HEK293T (cell line): ENCODE data around the gene GALNT5.
A peak's percentile ranks its signal among the peaks of the same experiment; 100 is the strongest.

Experiments used
- CTCF ChIA-PET: fragments of 350-600 bp; formaldehyde crosslinking; extraction: SDS; loops from one replicate; lab custom pipeline; 2021; ENCODE audit warnings: antibody characterized with exemption, inconsistent platforms; lab: Yijun Ruan, JAX
- POLR2A ChIA-PET: fragments of 350-600 bp; formaldehyde crosslinking; extraction: SDS; loops from one replicate; lab custom pipeline; 2020; ENCODE audit warnings: antibody characterized with exemption, inconsistent platforms; lab: Yijun Ruan, JAX
- DNase-seq: peaks from one replicate; pipeline ENCODE4 v3.0.0; 2012; ENCODE audit warnings: mixed read lengths; ENCODE audit errors: extremely low spot score
- ARNT ChIP-seq: fragments of 450-650 bp; IDR thresholded peaks from 2 replicates; pipeline ENCODE4 v1.6.1; 2017; ENCODE audit warnings: mild to moderate bottlenecking
- BHLHE40 ChIP-seq: fragments of 450-650 bp; IDR thresholded peaks from 2 replicates; pipeline ENCODE4 v1.6.1; 2016; ENCODE audit warnings: mild to moderate bottlenecking, moderate library complexity, borderline replicate concordance
- CTBP1 ChIP-seq: fragments of 450-650 bp; IDR thresholded peaks from 2 replicates; pipeline ENCODE4 v1.6.1; 2016; ENCODE audit warnings: borderline replicate concordance
- ELF4 ChIP-seq: fragments of 450-650 bp; IDR thresholded peaks from 2 replicates; pipeline ENCODE4 v1.6.1; 2017; ENCODE audit warnings: antibody characterized with exemption
- FOXA1 ChIP-seq: fragments of 450-650 bp; IDR thresholded peaks from 2 replicates; pipeline ENCODE4 v1.6.1; 2016; ENCODE audit warnings: mild to moderate bottlenecking
- FOXK2 ChIP-seq: fragments of 450-650 bp; IDR thresholded peaks from 2 replicates; pipeline ENCODE4 v1.6.1; 2016; ENCODE audit warnings: mild to moderate bottlenecking
- FOXM1 ChIP-seq: fragments of 450-650 bp; IDR thresholded peaks from 2 replicates; pipeline ENCODE4 v1.6.1; 2017; ENCODE audit warnings: mild to moderate bottlenecking, borderline replicate concordance
- HDGF ChIP-seq: fragments of 450-650 bp; IDR thresholded peaks from 2 replicates; pipeline ENCODE4 v1.6.1; 2017; ENCODE audit warnings: antibody characterized with exemption, borderline replicate concordance
- L3MBTL2 ChIP-seq: fragments of 450-650 bp; conservative IDR thresholded peaks from 2 replicates; pipeline ENCODE4 v1.6.1; 2016; ENCODE audit warnings: mild to moderate bottlenecking
- LEF1 ChIP-seq: fragments of 450-650 bp; IDR thresholded peaks from 2 replicates; pipeline ENCODE4 v1.6.1; 2017; ENCODE audit warnings: mild to moderate bottlenecking, borderline replicate concordance
- NFRKB ChIP-seq: fragments of 450-650 bp; IDR thresholded peaks from 2 replicates; pipeline ENCODE4 v1.6.1; 2016; ENCODE audit warnings: mild to moderate bottlenecking, moderate library complexity
- PKNOX1 ChIP-seq: fragments of 450-650 bp; IDR thresholded peaks from 2 replicates; pipeline ENCODE4 v1.6.1; 2016
- SP1 ChIP-seq: fragments of 450-650 bp; IDR thresholded peaks from 2 replicates; pipeline ENCODE4 v1.6.1; 2017
- SUZ12 ChIP-seq: fragments of 450-650 bp; IDR thresholded peaks from 2 replicates; pipeline ENCODE4 v1.6.1; 2016; ENCODE audit warnings: mild to moderate bottlenecking
- TARDBP ChIP-seq: fragments of 450-650 bp; IDR thresholded peaks from 2 replicates; pipeline ENCODE4 v1.6.1; 2016
- ZNF384 ChIP-seq: fragments of 450-650 bp; IDR thresholded peaks from 2 replicates; pipeline ENCODE4 v1.6.1; 2016

GALNT5 gene

DNA sequence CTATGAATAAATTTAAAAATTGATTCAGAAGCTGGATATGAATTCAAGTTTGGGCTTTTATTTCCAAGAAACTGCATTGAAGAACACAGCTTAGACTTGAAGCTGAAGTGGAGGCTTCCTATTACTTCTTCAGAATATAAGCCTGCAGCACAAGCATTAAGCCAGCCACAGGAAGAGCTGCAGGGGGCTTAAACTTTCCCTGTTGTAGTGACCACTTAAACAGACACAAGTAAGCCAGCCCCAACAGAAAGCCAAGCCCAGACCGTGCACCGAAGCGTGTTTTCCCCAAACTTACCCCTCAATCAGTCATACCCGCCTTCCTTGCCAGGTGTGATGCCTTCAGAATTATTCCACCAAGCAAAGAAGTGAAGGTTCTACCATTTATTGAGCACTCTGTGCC, 39.5 kb downstream of the GALNT5 start:
- no peak for TF ChIP-seq L3MBTL2
- TF ChIP-seq ARNT, result no peak
- TF ChIP-seq PKNOX1, result no peak
- TF ChIP-seq BHLHE40, result no peak
- TF ChIP-seq FOXK2, result no peak
- no peak for TF ChIP-seq SP1
- TF ChIP-seq TARDBP, result no peak
- TF ChIP-seq NFRKB, result no peak
- TF ChIP-seq LEF1, result no peak
- CTCF ChIA-PET, result no interaction called here
- POLR2A ChIA-PET, result no interaction called here
- DNase-seq, result no peak

- TF ChIP-seq L3MBTL2 (no peak), ELF4 (no peak), ZNF384 (no peak), PKNOX1 (no peak), TARDBP (no peak), ARNT (no peak), LEF1 (no peak)
- DNase-seq, result no peak
- CTCF ChIA-PET, result interaction anchor here (0.7 to 2.9 kb wide), 4 partner anchors 16 to 191 kb away, joined by 3 to 25 read pairs (median 10); no protein-coding TSS in a partner anchor
- POLR2A ChIA-PET, result no interaction called here
Measured at GRCh38 chr2:157301307-157301706, 43.8 kb downstream of the GALNT5 start.

- DNase-seq, result peak; percentile 62
- TF ChIP-seq CTBP1, result no peak
- no peak for TF ChIP-seq ELF4
- no peak for TF ChIP-seq SUZ12
- TF ChIP-seq PKNOX1, result no peak
- TF ChIP-seq FOXA1, result no peak
- TF ChIP-seq NFRKB, result no peak
- no peak for TF ChIP-seq SP1
- no peak for TF ChIP-seq ZNF384
- no peak for TF ChIP-seq LEF1
- no peak for TF ChIP-seq ARNT
- TF ChIP-seq FOXK2, result no peak
- no peak for TF ChIP-seq FOXM1
- no peak for TF ChIP-seq BHLHE40
- no peak for TF ChIP-seq L3MBTL2
- no peak for TF ChIP-seq HDGF
- TF ChIP-seq TARDBP, result no peak
- POLR2A ChIA-PET, result no interaction called here
- CTCF ChIA-PET, result interaction anchor here (0.6 to 2.9 kb wide), 8 partner anchors 10 to 1452 kb away, joined by 3 to 25 read pairs (median 4); no protein-coding TSS in a partner anchor
Measured at GRCh38 chr2:157302492-157303099, 45.1 kb downstream of the GALNT5 start.

DNA sequence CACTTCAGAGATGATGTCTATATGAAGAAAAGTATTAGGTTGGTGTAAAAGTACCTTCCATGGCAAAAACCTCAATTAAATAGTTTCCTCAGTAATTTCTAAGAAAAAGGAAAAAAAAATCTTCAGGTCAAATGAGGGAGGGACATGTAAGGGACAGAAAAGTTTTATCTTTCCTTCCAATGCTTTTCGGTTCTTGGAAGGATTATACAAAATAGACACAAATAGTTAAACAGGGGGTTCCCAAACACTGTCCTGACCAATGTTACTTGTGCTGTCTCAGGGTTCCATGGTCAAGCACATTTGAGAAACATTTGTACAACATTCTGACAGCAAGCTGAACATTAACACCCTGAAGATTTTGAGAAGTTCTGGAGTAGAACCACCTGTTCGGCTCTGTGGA, 46.1 kb downstream of the GALNT5 start:
- TF ChIP-seq LEF1 (no peak), NFRKB (no peak), ZNF384 (no peak), HDGF (no peak), L3MBTL2 (no peak), ARNT (no peak), SP1 (no peak), CTBP1 (no peak)
- ChIA-PET POLR2A (no interaction called here), CTCF (interaction anchor here (2.9 kb wide), 1 partner anchor 23 kb away, joined by 25 read pairs; no protein-coding TSS in a partner anchor)
- no peak for DNase-seq

GRCh38 chr2:157304811-157305722, 47.6 kb downstream of the GALNT5 start:
- DNase-seq, result no peak
- TF ChIP-seq FOXK2 (no peak), ZNF384 (no peak), ARNT (no peak), CTBP1 (no peak), HDGF (no peak), NFRKB (no peak), SP1 (no peak), ELF4 (no peak), BHLHE40 (no peak), FOXM1 (no peak), PKNOX1 (no peak), SUZ12 (no peak), LEF1 (no peak)
- POLR2A ChIA-PET, result no interaction called here
- CTCF ChIA-PET, result interaction anchor here (1.0 to 1.7 kb wide), 3 partner anchors 21 to 31 kb away, joined by 3 to 6 read pairs (median 4); partner anchors contain the start of gene ERMN
